ENCODE results near the gene DDX3X.

DNA sequence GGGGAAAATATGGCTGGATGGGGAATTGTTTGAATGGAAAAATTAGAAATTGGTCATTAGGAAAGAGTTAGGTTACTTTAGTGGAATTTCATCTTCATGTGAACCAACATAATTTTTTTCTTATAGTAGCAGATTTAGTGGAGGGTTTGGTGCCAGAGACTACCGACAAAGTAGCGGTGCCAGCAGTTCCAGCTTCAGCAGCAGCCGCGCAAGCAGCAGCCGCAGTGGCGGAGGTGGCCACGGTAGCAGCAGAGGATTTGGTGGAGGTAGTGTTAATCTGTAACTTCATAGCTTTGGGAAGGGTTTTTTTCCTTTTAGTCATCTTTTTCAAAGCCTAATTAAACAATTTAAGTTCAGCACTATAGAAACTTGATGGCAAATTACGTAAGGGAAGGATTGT lies 13.2 kb downstream of the DDX3X start:
- TF ChIP-seq TAF1 (IDR thresholded peaks at IDR 0.05; ENCODE audit: borderline replicate concordance, insufficient read depth, low read length), result no peak
- TF ChIP-seq SIN3A (IDR thresholded peaks at IDR 0.05; ENCODE audit: borderline replicate concordance, insufficient read depth, low read length), result no peak

All from PFSK-1 (cell line).